HepG2 (cell line): Measurements from ENCODE around the gene SHE. TPM values are rescaled to one million over a fixed set of nuclear protein-coding genes. Genes with fewer than 3 reads are reported as not detected.

Experiments used
- CBX2 ChIP-seq, 2 experiments: fragments of 200-600 bp in 1 of 2; sonication (generic); formaldehyde crosslinking in 1 of 2; IDR thresholded peaks; 2 replicates each; pipeline versions ENCODE4 v1.7.0 to v1.8.1; 2018 to 2022; ENCODE audit warnings: low read depth in 2 of 2, low read length in 1 of 2, mild to moderate bottlenecking in 1 of 2, missing genetic modification reagents in 1 of 2
- CBX5 ChIP-seq: sonication (generic); formaldehyde crosslinking; IDR thresholded peaks from 2 replicates; pipeline ENCODE4 v1.4.0; 2020; ENCODE audit warnings: missing genetic modification reagents, borderline replicate concordance
- CHD4 ChIP-seq: fragments of 200-600 bp; sonication (generic); IDR thresholded peaks from 2 replicates; pipeline ENCODE4 v1.7.0; 2017; ENCODE audit warnings: mild to moderate bottlenecking, low read length, borderline replicate concordance
- ELF1 ChIP-seq: sonication (generic); formaldehyde crosslinking; IDR thresholded peaks from 2 replicates; pipeline ENCODE4 v1.4.0; 2020; ENCODE audit warnings: missing genetic modification reagents
- KDM5A ChIP-seq: fragments of 200-600 bp; sonication (generic); IDR thresholded peaks from 2 replicates; pipeline ENCODE4 v1.7.0; 2018; ENCODE audit warnings: antibody characterized with exemption, mild to moderate bottlenecking, low read length, borderline replicate concordance
- PAF1 ChIP-seq: IDR thresholded peaks from 2 replicates; pipeline ENCODE4 v1.6.1; 2016; ENCODE audit warnings: missing genetic modification reagents, missing compliant biosample characterization
- RNF219 ChIP-seq: sonication (generic); formaldehyde crosslinking; IDR thresholded peaks from 2 replicates; pipeline ENCODE4 v1.5.0; 2020; ENCODE audit warnings: mild to moderate bottlenecking, missing genetic modification reagents
- SMAD1 ChIP-seq: sonication (generic); formaldehyde crosslinking; IDR thresholded peaks from 2 replicates; pipeline ENCODE4 v1.4.0; 2020; ENCODE audit warnings: missing genetic modification reagents, low read depth, mild to moderate bottlenecking, borderline replicate concordance
- SMAD9 ChIP-seq: sonication (generic); formaldehyde crosslinking; IDR thresholded peaks from 2 replicates; pipeline ENCODE4 v1.5.1; 2020; ENCODE audit warnings: mild to moderate bottlenecking, missing genetic modification reagents
- XRCC5 ChIP-seq: fragments of 200-400 bp; formaldehyde crosslinking; optimal IDR thresholded peaks from 2 replicates; pipeline ENCODE3; 2017; ENCODE audit warnings: mild to moderate bottlenecking, low read length
- ZFP62 ChIP-seq: sonication (generic); formaldehyde crosslinking; IDR thresholded peaks from 2 replicates; pipeline ENCODE4 v1.4.0; 2020; ENCODE audit warnings: missing genetic modification reagents
- ZNF205 ChIP-seq: IDR thresholded peaks from 2 replicates; pipeline ENCODE4 v1.6.1; 2018; ENCODE audit warnings: missing biosample characterization, missing genetic modification reagents
- ZNF543 ChIP-seq: sonication (generic); formaldehyde crosslinking; IDR thresholded peaks from 2 replicates; pipeline ENCODE4 v1.4.0; 2020; ENCODE audit warnings: mild to moderate bottlenecking, missing genetic modification reagents
- polyA plus RNA-seq, 8 experiments: library from polyadenylated mRNA; depleted of rRNA in 3 of 8; stranded (reverse) in 7 of 8; unstranded in 1 of 8; fragments of >200 nt; fragmentation: Illumina TruSeq in 4 of 8; extraction: Trizol in 4 of 8; gene quantifications; 2 replicates each; pipeline versions ENCODE4 v1.2.1 to v1.2.3, GENCODE V29; 2011 to 2016; ENCODE audit warnings: low read depth in 4 of 8, missing spikeins in 1 of 8, mixed read lengths in 1 of 8; ENCODE audit not compliant: insufficient read depth in 1 of 8
- total RNA-seq, 5 experiments: library from RNA; depleted of rRNA; stranded (reverse); fragments of >200 nt; fragmentation: Illumina TruSeq; extraction: Trizol; gene quantifications; 2 replicates each; pipeline ENCODE4 v1.2.3, GENCODE V29; 2016; ENCODE audit warnings: low read depth in 1 of 5
- TF ChIP-seq, protein P1 (sequence below): sonication (generic); formaldehyde crosslinking; IDR thresholded peaks from 2 replicates; pipeline ENCODE4 v1.5.0; 2020; ENCODE audit warnings: mild to moderate bottlenecking, missing genetic modification reagents, borderline replicate concordance
- TF ChIP-seq, protein P2 (sequence below): sonication (generic); formaldehyde crosslinking; IDR thresholded peaks from 2 replicates; pipeline ENCODE4 v1.5.1; 2020; ENCODE audit warnings: missing genetic modification reagents, mild to moderate bottlenecking, borderline replicate concordance

Gene SHE
- total and polyA plus RNA-seq, 2 of the 13 experiments (the other 11 are each of a cell fraction or from before 2014, with no cell fraction given), result not detected

GRCh38 chr1:154469844-154470560 lies 32.2 kb downstream of the SHE start (continued):
- TF ChIP-seq, protein P1, sequence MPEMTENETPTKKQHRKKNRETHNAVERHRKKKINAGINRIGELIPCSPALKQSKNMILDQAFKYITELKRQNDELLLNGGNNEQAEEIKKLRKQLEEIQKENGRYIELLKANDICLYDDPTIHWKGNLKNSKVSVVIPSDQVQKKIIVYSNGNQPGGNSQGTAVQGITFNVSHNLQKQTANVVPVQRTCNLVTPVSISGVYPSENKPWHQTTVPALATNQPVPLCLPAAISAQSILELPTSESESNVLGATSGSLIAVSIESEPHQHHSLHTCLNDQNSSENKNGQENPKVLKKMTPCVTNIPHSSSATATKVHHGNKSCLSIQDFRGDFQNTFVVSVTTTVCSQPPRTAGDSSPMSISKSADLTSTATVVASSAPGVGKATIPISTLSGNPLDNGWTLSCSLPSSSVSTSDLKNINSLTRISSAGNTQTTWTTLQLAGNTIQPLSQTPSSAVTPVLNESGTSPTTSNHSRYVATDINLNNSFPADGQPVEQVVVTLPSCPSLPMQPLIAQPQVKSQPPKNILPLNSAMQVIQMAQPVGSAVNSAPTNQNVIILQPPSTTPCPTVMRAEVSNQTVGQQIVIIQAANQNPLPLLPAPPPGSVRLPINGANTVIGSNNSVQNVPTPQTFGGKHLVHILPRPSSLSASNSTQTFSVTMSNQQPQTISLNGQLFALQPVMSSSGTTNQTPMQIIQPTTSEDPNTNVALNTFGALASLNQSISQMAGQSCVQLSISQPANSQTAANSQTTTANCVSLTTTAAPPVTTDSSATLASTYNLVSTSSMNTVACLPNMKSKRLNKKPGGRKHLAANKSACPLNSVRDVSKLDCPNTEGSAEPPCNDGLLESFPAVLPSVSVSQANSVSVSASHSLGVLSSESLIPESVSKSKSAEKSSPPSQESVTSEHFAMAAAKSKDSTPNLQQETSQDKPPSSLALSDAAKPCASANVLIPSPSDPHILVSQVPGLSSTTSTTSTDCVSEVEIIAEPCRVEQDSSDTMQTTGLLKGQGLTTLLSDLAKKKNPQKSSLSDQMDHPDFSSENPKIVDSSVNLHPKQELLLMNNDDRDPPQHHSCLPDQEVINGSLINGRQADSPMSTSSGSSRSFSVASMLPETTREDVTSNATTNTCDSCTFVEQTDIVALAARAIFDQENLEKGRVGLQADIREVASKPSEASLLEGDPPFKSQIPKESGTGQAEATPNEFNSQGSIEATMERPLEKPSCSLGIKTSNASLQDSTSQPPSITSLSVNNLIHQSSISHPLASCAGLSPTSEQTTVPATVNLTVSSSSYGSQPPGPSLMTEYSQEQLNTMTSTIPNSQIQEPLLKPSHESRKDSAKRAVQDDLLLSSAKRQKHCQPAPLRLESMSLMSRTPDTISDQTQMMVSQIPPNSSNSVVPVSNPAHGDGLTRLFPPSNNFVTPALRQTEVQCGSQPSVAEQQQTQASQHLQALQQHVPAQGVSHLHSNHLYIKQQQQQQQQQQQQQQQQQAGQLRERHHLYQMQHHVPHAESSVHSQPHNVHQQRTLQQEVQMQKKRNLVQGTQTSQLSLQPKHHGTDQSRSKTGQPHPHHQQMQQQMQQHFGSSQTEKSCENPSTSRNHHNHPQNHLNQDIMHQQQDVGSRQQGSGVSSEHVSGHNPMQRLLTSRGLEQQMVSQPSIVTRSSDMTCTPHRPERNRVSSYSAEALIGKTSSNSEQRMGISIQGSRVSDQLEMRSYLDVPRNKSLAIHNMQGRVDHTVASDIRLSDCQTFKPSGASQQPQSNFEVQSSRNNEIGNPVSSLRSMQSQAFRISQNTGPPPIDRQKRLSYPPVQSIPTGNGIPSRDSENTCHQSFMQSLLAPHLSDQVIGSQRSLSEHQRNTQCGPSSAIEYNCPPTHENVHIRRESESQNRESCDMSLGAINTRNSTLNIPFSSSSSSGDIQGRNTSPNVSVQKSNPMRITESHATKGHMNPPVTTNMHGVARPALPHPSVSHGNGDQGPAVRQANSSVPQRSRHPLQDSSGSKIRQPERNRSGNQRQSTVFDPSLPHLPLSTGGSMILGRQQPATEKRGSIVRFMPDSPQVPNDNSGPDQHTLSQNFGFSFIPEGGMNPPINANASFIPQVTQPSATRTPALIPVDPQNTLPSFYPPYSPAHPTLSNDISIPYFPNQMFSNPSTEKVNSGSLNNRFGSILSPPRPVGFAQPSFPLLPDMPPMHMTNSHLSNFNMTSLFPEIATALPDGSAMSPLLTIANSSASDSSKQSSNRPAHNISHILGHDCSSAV (CRISPR knock-in tag), result no peak
- TF ChIP-seq CBX5 (CRISPR knock-in tag) (no peak), SMAD9 (CRISPR knock-in tag) (no peak), SMAD1 (no peak), KDM5A (no peak), ZNF205 (CRISPR knock-in tag) (0 out of 2 replicates have a peak, but pooled peaks have one; percentile 23), CBX2 (IDR thresholded peaks at IDR 0.05; ENCODE audit: low read depth, low read length) (no peak), CBX2 (CRISPR knock-in tag; IDR thresholded peaks at IDR 0.05; ENCODE audit: low read depth) (no peak), ZNF543 (CRISPR knock-in tag) (no peak), CHD4 (no peak), PAF1 (CRISPR knock-in tag) (no peak), ZFP62 (CRISPR knock-in tag) (no peak), XRCC5 (no peak), ELF1 (CRISPR knock-in tag) (no peak), RNF219 (no peak)
- TF ChIP-seq, protein P2, sequence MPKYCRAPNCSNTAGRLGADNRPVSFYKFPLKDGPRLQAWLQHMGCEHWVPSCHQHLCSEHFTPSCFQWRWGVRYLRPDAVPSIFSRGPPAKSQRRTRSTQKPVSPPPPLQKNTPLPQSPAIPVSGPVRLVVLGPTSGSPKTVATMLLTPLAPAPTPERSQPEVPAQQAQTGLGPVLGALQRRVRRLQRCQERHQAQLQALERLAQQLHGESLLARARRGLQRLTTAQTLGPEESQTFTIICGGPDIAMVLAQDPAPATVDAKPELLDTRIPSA (CRISPR knock-in tag), result no peak
